GM18858 (cell line): Measurements from ENCODE around the gene CIROP.

Source experiments
- ATAC-seq: cut with Tn5 transposase; IDR thresholded peaks from one replicate; pipeline ENCODE4 v1.9.1; 2021; ENCODE audit not compliant: unreplicated experiment

Gene CIROP, protein sequence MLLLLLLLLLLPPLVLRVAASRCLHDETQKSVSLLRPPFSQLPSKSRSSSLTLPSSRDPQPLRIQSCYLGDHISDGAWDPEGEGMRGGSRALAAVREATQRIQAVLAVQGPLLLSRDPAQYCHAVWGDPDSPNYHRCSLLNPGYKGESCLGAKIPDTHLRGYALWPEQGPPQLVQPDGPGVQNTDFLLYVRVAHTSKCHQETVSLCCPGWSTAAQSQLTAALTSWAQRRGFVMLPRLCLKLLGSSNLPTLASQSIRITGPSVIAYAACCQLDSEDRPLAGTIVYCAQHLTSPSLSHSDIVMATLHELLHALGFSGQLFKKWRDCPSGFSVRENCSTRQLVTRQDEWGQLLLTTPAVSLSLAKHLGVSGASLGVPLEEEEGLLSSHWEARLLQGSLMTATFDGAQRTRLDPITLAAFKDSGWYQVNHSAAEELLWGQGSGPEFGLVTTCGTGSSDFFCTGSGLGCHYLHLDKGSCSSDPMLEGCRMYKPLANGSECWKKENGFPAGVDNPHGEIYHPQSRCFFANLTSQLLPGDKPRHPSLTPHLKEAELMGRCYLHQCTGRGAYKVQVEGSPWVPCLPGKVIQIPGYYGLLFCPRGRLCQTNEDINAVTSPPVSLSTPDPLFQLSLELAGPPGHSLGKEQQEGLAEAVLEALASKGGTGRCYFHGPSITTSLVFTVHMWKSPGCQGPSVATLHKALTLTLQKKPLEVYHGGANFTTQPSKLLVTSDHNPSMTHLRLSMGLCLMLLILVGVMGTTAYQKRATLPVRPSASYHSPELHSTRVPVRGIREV

DNA sequence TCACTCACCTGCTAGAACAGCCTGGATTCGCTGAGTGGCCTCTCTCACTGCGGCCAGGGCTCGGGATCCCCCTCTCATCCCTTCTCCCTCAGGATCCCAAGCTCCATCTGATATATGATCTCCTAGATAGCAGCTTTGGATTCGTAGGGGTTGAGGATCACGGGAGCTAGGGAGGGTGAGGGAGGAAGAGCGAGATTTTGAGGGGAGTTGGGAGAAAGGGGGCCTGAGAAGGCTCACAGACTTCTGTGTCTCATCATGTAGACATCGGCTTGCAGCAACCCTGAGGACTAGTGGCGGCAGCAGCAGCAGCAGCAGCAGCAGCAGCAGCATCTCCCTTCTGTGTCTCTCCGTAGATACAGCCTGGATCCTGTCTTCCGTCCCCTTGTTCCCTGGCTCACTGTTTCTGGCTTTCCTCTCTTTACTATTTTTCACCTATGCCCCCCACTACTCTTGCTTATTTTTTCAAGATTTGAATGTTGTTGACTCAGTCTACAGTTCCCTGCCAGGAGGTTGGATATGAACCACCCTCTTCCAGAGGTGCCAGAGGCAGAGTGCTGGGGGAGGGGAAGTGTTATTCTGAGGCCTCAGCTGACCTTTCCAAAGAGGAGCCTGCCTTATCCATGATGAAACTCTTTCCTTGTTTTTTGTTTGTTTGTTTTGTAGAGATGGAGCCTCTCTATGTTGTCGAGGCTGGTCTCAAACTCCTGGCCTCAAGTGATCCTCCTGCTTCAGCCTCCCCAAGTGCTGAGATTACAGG lies at the start of gene CIROP:
CIROP (minus strand) TSS at position 399 of the 757 bp plus-strand sequence; CDS start at position 330, 69 bp downstream.
- ATAC-seq, result no peak

DNA sequence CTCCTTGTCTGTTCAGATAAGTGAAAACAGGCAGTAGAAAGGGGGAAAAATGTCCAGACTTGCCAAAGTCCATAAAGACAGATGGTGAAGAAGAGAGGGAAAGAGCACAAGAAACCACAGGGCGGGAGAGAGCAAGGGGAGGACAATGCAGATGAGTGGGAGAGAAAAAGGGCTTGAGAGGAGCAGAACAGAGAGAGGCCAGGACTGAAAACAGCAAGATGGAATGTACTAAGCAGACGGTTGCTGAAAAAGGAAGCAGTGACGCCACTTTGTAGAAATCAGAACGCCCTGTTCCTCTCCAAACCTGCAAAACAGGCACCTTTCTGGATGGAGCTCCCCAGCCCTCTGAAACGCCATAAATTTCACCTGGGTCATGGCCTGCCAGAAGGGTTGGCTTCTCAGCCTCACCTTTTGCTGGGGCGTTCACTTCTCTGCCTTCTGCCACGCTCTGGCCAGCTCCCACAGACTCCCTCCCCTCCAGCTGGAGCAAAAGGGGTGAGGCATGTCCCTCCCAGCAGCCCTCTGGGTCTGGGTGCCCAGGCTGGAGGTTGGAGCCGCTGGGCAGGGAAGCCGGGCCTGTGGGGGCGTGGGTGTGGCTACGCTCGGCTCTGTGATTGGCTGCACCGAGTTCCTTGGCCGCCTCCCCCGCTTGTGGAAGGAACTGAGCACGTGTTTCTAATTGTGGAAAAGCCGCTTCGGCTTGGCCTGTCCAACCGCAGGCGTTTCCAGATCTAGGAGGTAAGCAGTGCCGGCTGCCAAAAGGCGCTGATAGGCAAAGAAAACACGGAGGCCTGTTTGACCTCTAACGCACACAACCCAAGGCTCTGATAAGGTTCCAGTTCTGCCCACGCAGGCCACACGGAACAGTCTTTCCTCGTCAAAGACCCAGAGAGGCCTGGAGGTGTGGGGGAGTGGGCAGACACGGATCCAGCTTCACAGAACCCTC lies 49.3 kb upstream of the CIROP start:
- no peak for ATAC-seq

DNA sequence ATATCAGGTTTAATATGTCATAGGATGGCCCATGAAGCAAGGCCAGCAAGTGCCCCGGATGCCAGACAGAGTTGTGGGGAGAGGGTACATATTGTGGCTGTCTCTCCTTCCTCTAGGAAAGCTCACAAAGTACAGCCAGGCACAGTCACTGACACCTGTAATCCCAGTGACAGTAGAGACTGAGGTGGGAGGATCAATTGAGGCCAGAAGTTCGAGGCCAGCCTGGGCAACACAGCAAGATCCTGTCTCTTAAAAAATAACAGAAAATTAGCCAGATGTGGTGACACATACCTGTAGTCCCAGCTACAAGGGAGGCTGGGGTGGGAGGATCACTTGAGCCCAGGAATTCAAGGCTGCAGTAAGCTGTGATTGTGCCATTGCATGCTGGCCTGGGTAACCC lies 46.6 kb upstream of the CIROP start:
- no peak for ATAC-seq

DNA sequence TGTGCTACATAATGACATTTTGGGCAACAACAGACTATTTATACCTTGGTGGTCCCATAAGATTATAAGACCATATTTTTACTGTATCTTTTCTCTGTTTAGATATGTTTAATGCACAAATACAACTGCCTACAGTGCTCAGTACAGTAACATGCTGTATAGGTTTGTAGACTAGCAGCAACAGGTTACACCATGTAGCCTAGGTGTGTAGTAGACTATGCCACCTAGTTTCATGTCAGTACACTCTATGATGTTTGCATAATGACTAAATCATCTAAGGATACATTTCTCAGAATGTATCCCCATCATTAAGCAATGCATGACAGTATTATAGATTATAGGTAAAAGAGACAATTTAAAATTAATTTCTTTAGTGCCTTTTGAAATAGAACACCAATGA lies 45.0 kb upstream of the CIROP start:
- ATAC-seq, result no peak

DNA sequence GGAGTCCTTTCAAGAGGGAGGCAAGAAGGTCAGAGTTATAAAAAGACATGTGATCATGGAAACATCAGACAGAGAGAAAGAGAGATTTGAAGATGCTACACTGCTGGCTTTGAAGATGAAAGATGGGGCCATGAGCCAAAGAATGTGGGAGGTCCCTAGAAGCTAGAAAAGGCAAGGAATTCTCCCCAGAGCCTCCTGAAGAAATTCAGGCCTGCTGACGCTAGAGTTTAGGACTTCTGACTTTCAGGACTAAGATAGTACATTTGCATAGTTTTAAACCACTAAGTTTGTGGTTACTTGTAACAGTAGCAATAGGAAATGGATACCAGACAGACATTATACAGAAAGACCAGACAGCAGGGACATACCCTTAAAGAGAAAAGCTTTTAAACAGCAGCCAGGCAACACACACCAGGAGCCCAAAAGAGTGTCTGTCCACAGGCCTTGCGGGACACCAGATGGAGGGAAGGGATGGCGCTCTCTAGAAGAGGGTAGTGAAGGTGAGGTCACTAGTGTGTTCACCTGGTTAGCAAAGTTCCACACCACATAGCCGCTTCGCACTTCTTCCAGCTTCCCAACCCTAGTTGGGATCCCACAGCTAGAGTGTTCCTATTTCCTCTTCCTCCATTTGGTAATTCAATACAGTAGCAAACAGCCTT lies 43.9 kb upstream of the CIROP start:
- ATAC-seq, result no peak

DNA sequence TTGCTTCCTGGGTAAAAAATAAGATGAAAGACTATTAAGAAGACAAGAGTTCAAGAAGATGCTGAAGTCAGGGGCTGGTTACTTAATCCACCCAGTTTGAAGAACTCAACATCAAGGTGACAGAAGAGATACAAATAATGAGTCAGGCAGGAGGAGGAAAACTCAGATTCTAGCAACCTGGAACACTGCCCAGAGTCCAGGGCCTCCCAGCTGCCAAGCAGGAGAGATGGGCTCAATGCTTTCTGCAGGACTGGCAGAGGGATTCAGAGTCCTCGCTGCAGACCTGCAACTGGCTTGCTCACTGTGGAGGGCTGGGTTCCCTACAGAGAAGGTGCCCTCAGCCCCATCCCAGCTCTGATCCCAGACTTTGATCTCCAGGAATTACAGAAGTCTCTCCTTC lies 42.9 kb upstream of the CIROP start:
- no peak for ATAC-seq

DNA sequence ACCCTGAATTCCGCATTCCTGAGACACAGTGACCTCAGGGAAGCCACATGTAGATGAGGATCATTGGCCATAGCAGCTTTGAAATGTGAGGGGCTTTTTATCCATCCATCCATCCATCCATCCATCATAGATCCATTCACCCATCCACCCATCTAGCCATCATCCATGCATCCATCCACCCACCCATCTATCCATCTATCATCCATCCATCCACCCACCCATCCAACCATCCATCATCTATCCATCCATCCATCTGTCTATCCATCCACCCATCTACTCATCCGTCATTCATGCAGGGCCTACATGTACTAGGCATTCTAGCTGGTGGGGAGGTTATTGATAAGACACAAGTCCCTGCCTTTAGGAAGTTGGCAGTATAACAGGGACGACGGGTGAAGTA lies 42.2 kb upstream of the CIROP start:
- ATAC-seq, result no peak

DNA sequence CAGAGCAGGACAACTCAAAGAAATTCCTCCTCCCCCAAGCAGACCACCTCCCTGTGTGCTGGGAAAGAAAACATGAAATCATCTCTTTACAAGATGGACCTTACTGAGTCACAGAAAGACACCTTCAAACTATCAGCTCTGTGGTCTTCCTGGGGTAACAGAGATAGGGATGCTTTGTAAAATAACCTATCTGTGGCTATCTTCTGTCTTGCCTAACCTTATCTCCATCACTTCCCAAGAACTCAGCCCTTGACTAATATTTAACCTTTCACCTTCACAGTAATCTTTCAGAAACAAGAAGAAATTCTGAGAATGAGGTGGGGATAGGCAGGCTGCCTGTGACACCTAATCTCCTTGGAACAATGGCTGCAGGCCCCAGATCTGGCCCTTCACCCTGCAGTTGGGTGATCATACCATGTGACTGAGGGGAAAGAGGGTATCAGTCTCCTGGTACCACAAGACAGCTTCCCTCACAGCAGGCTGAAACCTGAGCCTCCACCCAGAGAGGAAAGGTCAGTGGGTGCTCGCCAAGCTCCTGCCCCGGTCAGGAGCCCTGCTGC lies 41.6 kb upstream of the CIROP start:
- no peak for ATAC-seq

DNA sequence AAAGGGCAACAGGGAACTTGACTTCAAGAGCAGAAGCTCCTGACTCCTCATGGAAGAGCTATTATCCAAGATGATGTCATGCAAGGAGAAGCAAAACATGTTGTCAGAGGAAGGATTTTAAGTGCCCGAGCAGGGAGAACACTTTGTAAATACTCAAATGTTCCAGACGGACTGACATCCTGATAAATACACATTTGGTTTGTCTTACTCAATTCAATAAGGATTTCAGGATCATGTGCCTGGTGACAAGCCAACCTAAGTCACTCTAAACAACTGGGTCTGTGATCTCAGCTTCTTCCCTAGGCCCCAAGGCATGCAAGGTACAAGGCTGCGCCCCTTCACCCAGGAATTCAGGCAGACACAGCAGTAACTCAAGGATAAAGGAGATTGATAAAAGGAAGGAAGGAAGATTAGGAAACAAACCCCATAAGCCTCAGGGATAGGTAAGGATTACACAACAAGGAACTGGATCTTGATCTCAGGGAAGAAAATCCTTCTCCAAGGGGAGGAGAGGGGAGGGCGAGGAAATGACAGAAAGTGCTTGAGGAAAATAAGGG lies 41.1 kb upstream of the CIROP start:
- no peak for ATAC-seq

DNA sequence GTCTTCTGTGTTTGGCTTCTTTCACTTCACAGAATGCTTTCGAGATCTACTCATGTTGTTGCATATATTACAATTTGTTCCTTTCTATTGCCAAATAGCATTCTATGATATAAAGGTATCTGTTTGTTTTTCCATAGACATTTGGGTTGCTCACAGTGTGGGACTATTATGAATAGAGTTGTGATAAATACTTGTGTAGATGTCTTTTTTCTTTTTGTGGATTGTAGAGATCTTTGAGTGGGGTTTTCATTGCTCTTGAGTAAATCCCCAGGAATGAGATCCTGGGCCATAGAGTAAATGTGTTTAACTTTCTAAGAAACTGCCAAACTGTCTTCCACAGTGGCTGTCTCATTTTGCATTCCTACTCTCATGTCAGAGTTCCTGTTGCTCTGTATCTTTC lies 39.1 kb upstream of the CIROP start:
- ATAC-seq, result no peak

DNA sequence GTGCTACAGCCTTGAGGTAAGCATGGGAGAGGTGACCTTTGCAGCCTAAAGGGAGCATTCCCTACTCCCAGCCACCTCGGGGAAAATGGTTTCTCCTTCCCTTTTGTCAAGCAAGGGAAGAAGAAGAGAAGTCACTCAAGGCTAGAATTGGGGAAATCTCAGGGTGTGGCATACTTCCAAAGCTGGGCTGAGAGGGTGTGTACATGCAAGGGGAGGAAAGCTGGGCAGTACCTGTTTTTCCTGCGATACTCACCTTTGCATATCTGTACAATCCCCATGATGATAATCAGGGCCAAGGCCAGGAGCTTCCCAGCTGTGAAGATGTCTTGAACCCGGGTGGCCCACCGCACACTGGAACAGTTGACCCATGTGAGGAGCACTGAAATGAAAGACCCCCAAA lies 38.0 kb upstream of the CIROP start:
- ATAC-seq, result no peak

DNA sequence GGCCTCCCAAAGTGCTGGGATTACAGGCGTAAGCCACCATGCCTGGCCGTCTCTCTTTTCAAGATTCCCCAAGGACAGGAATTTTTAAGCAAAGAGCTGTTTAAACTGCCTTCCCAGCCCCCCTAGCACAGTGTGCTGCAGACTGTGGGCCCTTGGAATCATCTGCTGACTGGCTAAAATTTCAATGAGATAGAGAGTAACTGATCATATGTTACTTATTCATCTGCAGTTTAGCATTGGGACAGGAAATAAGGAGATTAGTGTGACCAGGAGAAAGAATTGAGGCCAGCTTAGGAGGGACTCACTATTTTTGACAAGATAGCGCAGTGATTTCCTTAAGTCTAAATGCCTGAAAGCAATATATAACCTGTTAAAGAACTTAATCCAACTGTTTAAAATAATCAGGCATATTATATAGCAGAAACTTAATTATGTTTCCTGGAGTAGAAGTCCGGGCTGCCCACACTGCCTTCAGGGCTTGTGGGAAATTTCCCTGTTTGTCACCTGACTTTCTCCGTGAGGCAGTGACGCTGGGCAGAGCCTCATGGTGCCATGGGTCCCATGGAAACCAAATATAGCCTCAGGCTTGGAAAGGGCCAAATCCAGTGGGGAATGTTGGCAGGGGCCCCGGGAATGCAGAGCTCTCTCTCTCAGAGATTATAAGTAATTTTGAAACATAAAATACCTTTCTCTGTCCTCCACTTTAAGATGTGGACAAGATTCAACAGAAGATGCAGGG lies 37.1 kb upstream of the CIROP start:
- no peak for ATAC-seq

DNA sequence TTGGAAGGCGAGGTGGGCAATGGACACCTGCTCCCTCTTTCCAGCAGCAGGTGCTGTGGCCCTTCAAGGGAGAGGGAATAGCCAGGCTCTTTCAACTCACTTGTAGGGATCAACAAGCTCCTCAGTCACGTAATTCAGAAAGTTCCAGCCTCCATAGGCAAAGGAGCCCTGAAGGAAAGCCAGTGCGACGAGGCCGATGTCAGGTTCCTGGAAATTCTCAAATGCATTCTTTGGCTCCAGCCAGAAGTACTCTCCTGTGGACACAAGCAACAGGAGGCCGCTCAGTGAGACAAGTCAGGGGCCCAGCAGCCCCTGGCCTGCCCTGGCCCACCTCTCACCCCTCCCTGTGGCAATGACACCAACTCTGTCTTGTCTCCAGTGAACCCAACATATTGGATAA lies 35.6 kb upstream of the CIROP start:
- no peak for ATAC-seq

DNA sequence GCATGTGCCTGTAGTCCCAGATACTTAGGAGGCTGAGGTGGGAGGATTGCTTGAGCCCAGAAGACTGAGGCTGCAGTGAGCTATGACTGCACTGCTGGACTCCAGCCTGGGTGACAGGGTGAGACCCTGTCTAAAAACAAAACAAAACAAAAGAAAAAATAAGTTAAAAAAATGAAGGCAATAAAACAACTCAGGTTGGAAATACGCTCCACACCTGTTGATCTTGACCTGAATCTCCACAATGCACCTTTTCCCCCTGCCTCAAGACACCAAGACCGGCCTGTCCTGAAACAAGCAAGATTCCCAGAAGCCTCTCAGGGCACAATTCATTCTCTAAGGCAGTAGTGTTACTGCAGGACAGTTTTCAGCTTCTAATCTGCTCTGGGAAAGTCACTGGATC lies 35.1 kb upstream of the CIROP start:
- no peak for ATAC-seq

DNA sequence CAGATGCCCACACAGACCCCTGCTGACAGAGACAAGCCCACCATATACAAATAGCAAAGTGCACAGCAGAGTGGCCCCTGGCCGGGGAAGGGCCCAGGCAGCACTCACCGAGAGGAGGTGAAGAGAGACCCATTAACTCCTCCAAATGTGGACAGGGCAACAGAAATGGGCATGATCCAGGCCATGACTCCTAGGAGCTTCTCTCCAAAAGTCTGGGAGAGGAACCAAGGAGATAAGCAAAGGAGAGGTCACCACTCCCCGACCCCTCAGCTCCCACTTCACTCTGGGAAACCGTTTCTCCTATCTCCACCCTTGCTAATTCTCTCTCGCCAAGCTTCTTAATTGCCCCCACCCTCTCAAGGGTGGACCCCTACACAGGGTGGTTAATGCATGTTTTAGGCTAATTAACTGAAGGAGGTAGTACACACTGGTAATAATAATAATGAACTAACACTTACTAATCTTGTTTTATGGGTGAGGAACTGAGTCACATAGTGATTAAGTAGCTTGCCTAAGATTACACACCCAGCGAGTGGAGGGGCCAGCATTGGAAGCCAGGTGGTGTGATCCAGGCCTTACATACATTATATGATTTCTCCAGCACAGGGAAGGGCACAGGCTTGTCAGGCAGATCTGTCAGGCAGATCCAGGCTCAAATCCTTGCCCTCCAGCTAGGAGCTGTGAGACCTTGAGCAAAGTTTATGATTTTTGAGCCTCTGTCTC lies 33.2 kb upstream of the CIROP start:
- no peak for ATAC-seq

DNA sequence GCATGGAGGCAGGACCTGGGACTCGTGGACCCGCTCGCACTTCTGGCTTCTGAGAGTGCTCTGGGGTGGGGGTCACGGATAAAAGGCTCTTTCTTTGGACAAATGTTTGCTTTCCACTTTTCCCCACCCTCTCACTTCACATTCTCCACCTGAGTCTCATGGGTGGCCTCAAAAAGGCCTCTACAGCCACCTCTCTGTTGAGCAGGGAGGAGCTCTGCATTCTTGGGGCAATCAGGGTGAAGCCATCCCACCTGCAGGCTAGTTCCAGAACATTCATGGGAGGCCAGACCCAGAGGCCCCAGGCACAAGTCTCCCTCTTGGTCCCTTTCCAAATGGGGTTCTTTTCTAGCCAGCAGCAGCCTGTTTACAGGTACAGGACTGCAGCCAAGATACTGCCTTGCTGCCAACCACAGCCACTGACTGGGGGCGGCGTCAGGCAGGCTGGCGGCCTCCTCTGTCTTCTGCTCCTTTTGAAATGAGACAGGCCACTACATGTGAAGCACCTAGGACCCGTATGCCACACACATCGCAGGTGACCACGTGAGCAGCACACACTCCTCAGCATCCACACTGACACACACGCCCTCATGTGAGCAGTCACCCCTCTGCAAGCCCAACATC lies 32.5 kb upstream of the CIROP start:
- ATAC-seq, result no peak

DNA sequence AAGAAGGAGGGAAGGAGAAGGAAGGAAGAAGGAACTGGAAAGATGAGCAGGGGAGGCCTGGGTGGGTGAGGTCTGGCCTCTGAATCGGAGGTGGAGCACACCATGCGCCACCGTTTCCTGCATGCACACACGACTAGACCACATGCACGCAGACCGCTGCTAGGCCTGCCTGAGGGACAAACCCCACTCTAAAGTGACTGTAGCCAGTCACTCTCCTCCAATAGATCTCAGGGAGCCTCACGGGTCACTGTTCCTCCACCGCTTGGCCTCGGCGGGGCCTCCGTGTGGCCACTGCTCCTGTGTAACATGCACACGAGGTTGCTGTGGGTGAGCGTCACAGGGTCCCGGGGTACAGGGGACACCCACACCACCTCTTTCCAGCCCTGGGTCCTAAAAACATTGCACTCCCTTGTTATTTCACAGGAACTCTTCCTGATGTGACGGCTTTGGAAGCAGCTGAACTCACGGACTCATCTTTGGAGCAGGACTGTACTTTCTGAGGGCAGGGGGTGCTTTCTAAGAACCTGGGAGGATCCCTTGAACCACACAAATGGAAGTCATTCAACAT lies 31.9 kb upstream of the CIROP start:
- ATAC-seq, result no peak
